Astrocyte (in vitro differentiated cells and primary cell): Measurements from ENCODE around the gene SLC17A7. TPM values are rescaled to one million over a fixed set of nuclear protein-coding genes. Genes with fewer than 3 reads are reported as not detected.

ENCODE experiments used
- DNase-seq: peaks from one replicate; pipeline ENCODE4 v3.0.0-alpha.2; 2010; ENCODE audit warnings: low read depth
- FAIRE-seq: peaks from 2 replicates; lab custom pipeline; 2011; peaks lifted over from hg19 to GRCh38; lab: Jason Lieb, UNC
- H2AFZ ChIP-seq: 2 replicates; pipeline ENCODE4 v1.6.0; 2012; ENCODE audit warnings: low read depth, low read length, inconsistent platforms
- H3K27ac ChIP-seq: 2 replicates; pipeline ENCODE4 v1.5.1; 2011; ENCODE audit warnings: low read depth, low read length, inconsistent platforms
- H3K27me3 ChIP-seq: 2 replicates; pipeline ENCODE4 v1.6.0; 2011; ENCODE audit warnings: low read length, inconsistent platforms; ENCODE audit not compliant: insufficient read depth
- H3K36me3 ChIP-seq: 2 replicates; pipeline ENCODE4 v1.5.1; 2011; ENCODE audit warnings: low read length, inconsistent platforms; ENCODE audit not compliant: insufficient read depth
- H3K4me1 ChIP-seq: 2 replicates; pipeline ENCODE4 v1.5.1; 2011; ENCODE audit warnings: low read length, inconsistent platforms; ENCODE audit not compliant: insufficient read depth
- H3K4me2 ChIP-seq: 2 replicates; pipeline ENCODE4 v1.6.0; 2012; ENCODE audit warnings: low read length, inconsistent platforms
- H3K4me3 ChIP-seq: 2 replicates; pipeline ENCODE4 v1.5.1; 2011; ENCODE audit warnings: low read depth, mild to moderate bottlenecking, low read length, inconsistent platforms; ENCODE audit not compliant: insufficient read depth
- H3K79me2 ChIP-seq: 2 replicates; pipeline ENCODE4 v1.6.0; 2012; ENCODE audit warnings: mild to moderate bottlenecking, low read length, inconsistent platforms; ENCODE audit not compliant: insufficient read depth
- H3K9ac ChIP-seq: 2 replicates; pipeline ENCODE4 v1.6.0; 2012; ENCODE audit warnings: mild to moderate bottlenecking, low read length, inconsistent platforms
- H3K9me3 ChIP-seq: 2 replicates; pipeline ENCODE4 v1.5.1; 2012; ENCODE audit warnings: low read depth, mild to moderate bottlenecking, low read length, inconsistent platforms; ENCODE audit not compliant: insufficient read depth
- H4K20me1 ChIP-seq: 2 replicates; pipeline ENCODE4 v1.6.0; 2012; ENCODE audit warnings: low read length, inconsistent platforms; ENCODE audit not compliant: insufficient read depth
- H3K27ac Mint-ChIP-seq: one replicate; pipeline ENCODE4 v1.8.0; 2021; ENCODE audit warnings: mild to moderate bottlenecking, mixed read lengths; ENCODE audit not compliant: unreplicated experiment
- H3K27me3 Mint-ChIP-seq: one replicate; pipeline ENCODE4 v1.8.0; 2021; ENCODE audit warnings: low read depth, mixed read lengths; ENCODE audit not compliant: unreplicated experiment
- H3K36me3 Mint-ChIP-seq: one replicate; pipeline ENCODE4 v1.8.0; 2021; ENCODE audit warnings: low read depth, mixed read lengths; ENCODE audit not compliant: unreplicated experiment
- H3K4me1 Mint-ChIP-seq: one replicate; pipeline ENCODE4 v1.8.0; 2021; ENCODE audit warnings: low read depth, mixed read lengths; ENCODE audit not compliant: unreplicated experiment
- H3K4me3 Mint-ChIP-seq: one replicate; pipeline ENCODE4 v1.8.0; 2021; ENCODE audit warnings: mild to moderate bottlenecking, moderate library complexity, mixed read lengths; ENCODE audit not compliant: unreplicated experiment
- H3K9me3 Mint-ChIP-seq: one replicate; pipeline ENCODE4 v1.8.0; 2021; ENCODE audit warnings: mild to moderate bottlenecking, mixed read lengths; ENCODE audit not compliant: unreplicated experiment
- EZH2 ChIP-seq: IDR thresholded peaks from 2 replicates; pipeline ENCODE4 v1.6.1; 2012; ENCODE audit warnings: mild to moderate bottlenecking, low read length, inconsistent platforms; ENCODE audit not compliant: insufficient read depth
- total RNA-seq: library from RNA; stranded (reverse); gene quantifications from 2 replicates; pipeline ENCODE4 v1.2.1, GENCODE V29; 2021
- TF ChIP-seq, protein P1 (sequence below): IDR thresholded peaks from 2 replicates; pipeline ENCODE4 v1.5.1; 2011; ENCODE audit warnings: low read depth, mild to moderate bottlenecking, inconsistent platforms, low read length, moderate library complexity; ENCODE audit not compliant: insufficient read depth

The SLC17A7 gene
- total RNA-seq, 1 donor from 2014 or later: 0.16 TPM

DNA sequence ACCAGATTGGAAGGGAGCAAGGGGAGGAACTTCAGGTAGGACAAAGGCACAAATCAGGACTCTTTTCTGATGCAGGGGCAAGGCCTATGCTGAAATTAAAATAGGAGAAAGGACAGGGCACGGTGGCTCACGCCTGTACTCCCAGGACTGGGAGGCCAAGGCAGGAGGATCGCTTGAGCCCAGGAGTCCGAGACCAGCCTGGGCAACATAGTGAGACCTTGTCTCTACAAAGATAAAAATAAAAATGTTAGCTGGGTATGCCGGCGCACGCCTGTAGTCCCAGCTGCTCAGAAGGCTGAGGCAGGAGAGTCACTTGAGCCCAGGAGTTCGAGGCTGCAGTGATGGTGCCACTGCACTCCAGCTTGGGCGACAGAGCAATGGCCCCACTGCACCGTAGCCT lies 5.7 kb downstream of the SLC17A7 start:
- H3K4me3 Mint-ChIP-seq: no peak overlapping the region
- no peaks in the 10 kb centered on the region for H3K36me3 ChIP-seq
- peaks cover 85% of the 10 kb centered on the region for H3K27me3 ChIP-seq
- no peak overlapping the region for H3K4me3 ChIP-seq
- no peak overlapping the region for H3K27ac Mint-ChIP-seq
- no peaks in the 10 kb centered on the region for H3K4me1 ChIP-seq
- H3K9ac ChIP-seq: no peak overlapping the region
- no peak overlapping the region for H2AFZ ChIP-seq
- no peaks in the 10 kb centered on the region for H3K36me3 Mint-ChIP-seq
- peaks cover 7% of the 10 kb centered on the region for H3K9me3 ChIP-seq
- H3K4me2 ChIP-seq: no peak overlapping the region
- peaks cover 9% of the 10 kb centered on the region for H3K9me3 Mint-ChIP-seq
- DNase-seq: no peak
- H3K4me1 Mint-ChIP-seq: no peaks in the 10 kb centered on the region
- H3K79me2 ChIP-seq: no peaks in the 10 kb centered on the region
- no peaks in the 10 kb centered on the region for H4K20me1 ChIP-seq
- TF ChIP-seq, protein P1, sequence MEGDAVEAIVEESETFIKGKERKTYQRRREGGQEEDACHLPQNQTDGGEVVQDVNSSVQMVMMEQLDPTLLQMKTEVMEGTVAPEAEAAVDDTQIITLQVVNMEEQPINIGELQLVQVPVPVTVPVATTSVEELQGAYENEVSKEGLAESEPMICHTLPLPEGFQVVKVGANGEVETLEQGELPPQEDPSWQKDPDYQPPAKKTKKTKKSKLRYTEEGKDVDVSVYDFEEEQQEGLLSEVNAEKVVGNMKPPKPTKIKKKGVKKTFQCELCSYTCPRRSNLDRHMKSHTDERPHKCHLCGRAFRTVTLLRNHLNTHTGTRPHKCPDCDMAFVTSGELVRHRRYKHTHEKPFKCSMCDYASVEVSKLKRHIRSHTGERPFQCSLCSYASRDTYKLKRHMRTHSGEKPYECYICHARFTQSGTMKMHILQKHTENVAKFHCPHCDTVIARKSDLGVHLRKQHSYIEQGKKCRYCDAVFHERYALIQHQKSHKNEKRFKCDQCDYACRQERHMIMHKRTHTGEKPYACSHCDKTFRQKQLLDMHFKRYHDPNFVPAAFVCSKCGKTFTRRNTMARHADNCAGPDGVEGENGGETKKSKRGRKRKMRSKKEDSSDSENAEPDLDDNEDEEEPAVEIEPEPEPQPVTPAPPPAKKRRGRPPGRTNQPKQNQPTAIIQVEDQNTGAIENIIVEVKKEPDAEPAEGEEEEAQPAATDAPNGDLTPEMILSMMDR: no peak
- no peak for TF ChIP-seq EZH2
- no peak for FAIRE-seq
- no peak overlapping the region for H3K27ac ChIP-seq
- peaks cover 74% of the 10 kb centered on the region for H3K27me3 Mint-ChIP-seq

- Mint-ChIP-seq H3K27me3 (peaks cover 74% of the 10 kb centered on the region), H3K4me1 (no peaks in the 10 kb centered on the region), H3K9me3 (peaks cover 9% of the 10 kb centered on the region), H3K27ac (no peak overlapping the region), H3K36me3 (no peaks in the 10 kb centered on the region), H3K4me3 (no peak overlapping the region)
- no peaks in the 10 kb centered on the region for H3K79me2 ChIP-seq
- FAIRE-seq (no peak), DNase-seq (no peak)
- no peak overlapping the region for H3K9ac ChIP-seq
- no peaks in the 10 kb centered on the region for H4K20me1 ChIP-seq
- peaks cover 85% of the 10 kb centered on the region for H3K27me3 ChIP-seq
- no peak overlapping the region for H3K4me3 ChIP-seq
- H3K36me3 ChIP-seq: no peaks in the 10 kb centered on the region
- H3K27ac ChIP-seq: no peak overlapping the region
- H2AFZ ChIP-seq: no peak overlapping the region
- H3K4me1 ChIP-seq: no peaks in the 10 kb centered on the region
- TF ChIP-seq EZH2: no peak
- TF ChIP-seq, protein P1: no peak
- H3K9me3 ChIP-seq: peaks cover 7% of the 10 kb centered on the region
- no peak overlapping the region for H3K4me2 ChIP-seq
Measured at GRCh38 chr19:49434907-49435583, 6.3 kb downstream of the SLC17A7 start.

GRCh38 chr19:49433240-49433901 lies 8.0 kb downstream of the SLC17A7 start:
- Mint-ChIP-seq H3K4me1 (no peaks in the 10 kb centered on the region), H3K4me3 (no peak overlapping the region), H3K9me3 (peaks cover 9% of the 10 kb centered on the region), H3K27ac (no peak overlapping the region), H3K27me3 (peaks cover 73% of the 10 kb centered on the region), H3K36me3 (no peaks in the 10 kb centered on the region)
- no peak overlapping the region for H3K4me3 ChIP-seq
- H3K79me2 ChIP-seq: no peaks in the 10 kb centered on the region
- TF ChIP-seq, protein P1: no peak
- TF ChIP-seq EZH2: peak; percentile 58
- no peak overlapping the region for H3K27ac ChIP-seq
- H3K9ac ChIP-seq: no peak overlapping the region
- no peaks in the 10 kb centered on the region for H3K4me1 ChIP-seq
- peaks cover 84% of the 10 kb centered on the region for H3K27me3 ChIP-seq
- H4K20me1 ChIP-seq: no peaks in the 10 kb centered on the region
- no peak for DNase-seq
- peaks cover 7% of the 10 kb centered on the region for H3K9me3 ChIP-seq
- no peak overlapping the region for H2AFZ ChIP-seq
- no peak overlapping the region for H3K4me2 ChIP-seq
- H3K36me3 ChIP-seq: no peaks in the 10 kb centered on the region
- FAIRE-seq: no peak
